HCT116 (cell line): ENCODE data around the gene CCDC92B. TPM values are rescaled to one million over a fixed set of nuclear protein-coding genes. Genes with fewer than 3 reads are reported as not detected.

Experiments
- ATAC-seq: fragments of 200-7000 bp; cut with Tn5 transposase; 2 replicates; pipeline ENCODE4 v1.9.1; 2020; ENCODE audit warnings: mild to moderate bottlenecking, moderate library complexity
- BruUV-seq: library from RNA; stranded (reverse); fragments of 400-500 nt; replicated peaks from 2 replicates; lab custom pipeline; 2021; lab: Mats Ljungman, UMichigan
- CTCF ChIA-PET: fragments of 300-600 bp; sonication (Branson Sonifier 250); formaldehyde crosslinking; loops from one replicate; lab custom pipeline; 2021; ENCODE audit warnings: antibody characterized with exemption; lab: Charles Lee
- POLR2A ChIA-PET: fragments of 300-600, 350-600 bp; sonication (Branson Sonifier 250); formaldehyde crosslinking; loops from one replicate; lab custom pipeline; 2021; ENCODE audit warnings: antibody characterized with exemption; lab: Charles Lee
- RAD21 ChIA-PET, 2 experiments: fragments of 300-600 bp; sonication (Branson Sonifier 250); formaldehyde crosslinking; loops; one replicate each; lab custom pipeline; 2023; ENCODE audit warnings: low total read pairs in 2 of 2; ENCODE audit not compliant: uncharacterized antibody in 2 of 2, unreplicated experiment in 2 of 2, low non-redundant PET in 1 of 2; lab: Charles Lee
- DNase-seq: peaks from one replicate; pipeline ENCODE4 v3.0.0-alpha.2; 2010; ENCODE audit warnings: low read depth, low spot score
- H2AFZ ChIP-seq: fragments of 200-600 bp; shearing (Covaris generic), sonication (generic); 2 replicates; pipeline ENCODE4 v1.6.1; 2017; ENCODE audit warnings: low read depth, mixed run types, mixed read lengths, antibody characterized with exemption, low read length; ENCODE audit not compliant: poor library complexity, severe bottlenecking
- H3K27ac ChIP-seq: 2 replicates; pipeline ENCODE4 v1.5.1; 2012; ENCODE audit warnings: low read depth, low read length
- H3K27me3 ChIP-seq: fragments of 200-600 bp; sonication (generic); 2 replicates; pipeline ENCODE4 v1.6.1; 2016; ENCODE audit warnings: mixed run types, low read length, mixed read lengths; ENCODE audit not compliant: insufficient read depth
- H3K36me3 ChIP-seq, 2 experiments: fragments of 200-500 bp in 1 of 2; fragments of 200-600 bp in 1 of 2; sonication (Bioruptor generic) in 1 of 2; sonication (generic) in 1 of 2; 2 replicates each; pipeline versions ENCODE4 v1.5.1 to v1.6.1; 2014 to 2016; ENCODE audit warnings: low read length in 2 of 2, inconsistent platforms in 1 of 2, mixed read lengths in 1 of 2, mixed run types in 1 of 2; ENCODE audit not compliant: insufficient read depth in 2 of 2, control insufficient read depth in 1 of 2
- H3K4me1 ChIP-seq, 2 experiments: fragments of 200-600 bp in 1 of 2; sonication (generic) in 1 of 2; 2 replicates each; pipeline versions ENCODE4 v1.5.1 to v1.6.1; 2012 to 2017; ENCODE audit warnings: low read length in 2 of 2, inconsistent platforms in 1 of 2, mild to moderate bottlenecking in 1 of 2, mixed read lengths in 1 of 2, mixed run types in 1 of 2, moderate library complexity in 1 of 2; ENCODE audit not compliant: insufficient read depth in 2 of 2, control insufficient read depth in 1 of 2
- H3K4me2 ChIP-seq: fragments of 200-600 bp; sonication (generic); 2 replicates; pipeline ENCODE4 v1.6.1; 2017; ENCODE audit warnings: mixed run types, low read length, mixed read lengths
- H3K4me3 ChIP-seq, 2 experiments: fragments of 200-600 bp in 1 of 2; sonication (generic) in 1 of 2; replicated peaks in 1 of 2; 2 replicates each; pipeline ENCODE4 v1.5.1; 2011 to 2016; ENCODE audit warnings: low read length in 2 of 2, control low read depth in 1 of 2, low read depth in 1 of 2, mild to moderate bottlenecking in 1 of 2, mixed read lengths in 1 of 2, mixed run types in 1 of 2
- H3K79me2 ChIP-seq: fragments of 200-600 bp; sonication (generic); 2 replicates; pipeline ENCODE4 v1.6.1; 2017; ENCODE audit warnings: mild to moderate bottlenecking, mixed run types, low read length, moderate library complexity, mixed read lengths; ENCODE audit not compliant: insufficient read depth
- H3K9ac ChIP-seq: fragments of 200-600 bp; sonication (generic); 2 replicates; pipeline ENCODE4 v1.6.1; 2016; ENCODE audit warnings: low read length, mixed read lengths
- H3K9me2 ChIP-seq: fragments of 200-600 bp; sonication (generic), shearing (Covaris generic); 2 replicates; pipeline ENCODE4 v1.6.1; 2017; ENCODE audit warnings: mixed run types, mild to moderate bottlenecking, moderate library complexity; ENCODE audit not compliant: insufficient read depth
- H3K9me3 ChIP-seq, 2 experiments: fragments of 200-500 bp in 1 of 2; fragments of 200-600 bp in 1 of 2; sonication (Bioruptor generic) in 1 of 2; sonication (generic) in 1 of 2; 2 replicates each; pipeline ENCODE4 v1.6.1; 2014 to 2017; ENCODE audit warnings: low read length in 2 of 2, mixed read lengths in 2 of 2, inconsistent platforms in 1 of 2, low read depth in 1 of 2, mild to moderate bottlenecking in 1 of 2, mixed run types in 1 of 2, moderate library complexity in 1 of 2; ENCODE audit not compliant: control insufficient read depth in 1 of 2, insufficient read depth in 1 of 2
- H4K20me1 ChIP-seq: fragments of 200-600 bp; sonication (generic), shearing (Covaris generic); 2 replicates; pipeline ENCODE4 v1.6.1; 2017; ENCODE audit warnings: mixed run types, mild to moderate bottlenecking, moderate library complexity; ENCODE audit not compliant: insufficient read depth
- EZH2 ChIP-seq: fragments of 200-600 bp; sonication (generic); IDR thresholded peaks from 2 replicates; pipeline ENCODE4 v1.6.1; 2017; ENCODE audit warnings: antibody characterized with exemption, mixed run types
- JUND ChIP-seq: IDR thresholded peaks from 2 replicates; pipeline ENCODE4 v1.6.1; 2012
- POLR2AphosphoS5 ChIP-seq: IDR thresholded peaks from 2 replicates; pipeline ENCODE4 v1.6.1; 2011; ENCODE audit warnings: mild to moderate bottlenecking, low read depth, low read length, moderate library complexity
- RAD21 ChIP-seq: IDR thresholded peaks from 2 replicates; pipeline ENCODE4 v1.6.1; 2012; ENCODE audit warnings: low read depth, mild to moderate bottlenecking
- SRF ChIP-seq: IDR thresholded peaks from 2 replicates; pipeline ENCODE4 v1.6.1; 2012; ENCODE audit warnings: low read depth
- TCF7L2 ChIP-seq: IDR thresholded peaks from 2 replicates; pipeline ENCODE4 v1.7.0; 2011; ENCODE audit warnings: borderline replicate concordance, inconsistent platforms; ENCODE audit not compliant: insufficient read depth, insufficient read length; ENCODE audit errors: extremely low read depth
- intact Hi-C: fragments of 100-400 bp; cut with micrococcal nuclease; formaldehyde crosslinking; loops from 2 replicates; pipeline ENCODE4 v1.10.0; 2022
- total RNA-seq: library from RNA; stranded (reverse); gene quantifications from one replicate; pipeline ENCODE4 v1.2.1, GENCODE V29; 2021; ENCODE audit not compliant: unreplicated experiment
- TF ChIP-seq, protein P1 (sequence below): IDR thresholded peaks from 2 replicates; pipeline ENCODE4 v1.6.1; 2012
- TF ChIP-seq, protein P2 (sequence below): IDR thresholded peaks from 2 replicates; pipeline ENCODE4 v1.6.1; 2011; ENCODE audit warnings: mild to moderate bottlenecking, low read length, moderate library complexity; ENCODE audit not compliant: insufficient replicate concordance; ENCODE audit errors: extremely low read depth

The CCDC92B gene
- total RNA-seq, 1 experiment from 2014 or later = 0.17 TPM

DNA sequence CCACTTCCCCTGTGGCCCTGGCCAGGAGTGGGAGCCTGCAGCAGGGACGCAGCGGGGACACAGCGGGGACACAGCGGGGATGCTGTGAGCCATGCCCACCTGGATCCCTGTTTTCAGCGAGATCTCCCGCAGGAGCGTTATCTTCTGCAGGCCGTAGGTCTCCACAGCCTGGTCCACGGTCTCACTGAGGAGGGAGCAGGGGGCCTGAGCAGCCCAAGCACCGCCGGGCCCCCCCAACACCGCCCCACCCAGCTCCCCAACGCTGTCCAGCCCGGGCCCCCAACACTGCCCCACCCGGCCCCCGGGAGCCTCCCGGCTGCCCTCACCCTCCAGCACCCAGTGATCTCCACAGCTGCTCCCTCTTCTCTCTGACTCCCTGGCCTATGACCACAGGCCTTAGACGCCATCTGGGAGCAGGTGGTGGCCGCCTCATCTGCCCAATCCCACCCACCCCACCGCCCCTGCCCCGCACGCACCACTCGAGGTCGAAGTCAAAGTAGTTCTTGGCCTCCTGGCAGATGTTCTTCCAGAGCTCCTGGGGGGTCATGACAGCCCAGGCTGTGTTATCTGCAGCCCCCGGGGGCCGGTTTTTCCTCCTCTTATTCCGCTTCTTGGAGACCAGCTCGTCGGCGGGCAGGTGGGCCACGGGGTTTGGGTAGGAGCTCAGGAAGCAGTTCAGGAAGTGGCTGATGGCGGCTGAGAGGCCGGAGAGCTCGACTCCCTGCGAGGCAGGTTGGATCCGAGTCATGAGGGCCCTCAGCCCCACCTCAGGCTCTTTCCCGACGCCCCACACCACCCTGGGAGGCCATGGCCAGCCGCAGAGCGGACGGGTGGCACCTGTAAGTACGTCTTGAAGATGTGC lies 54.8 kb downstream of the CCDC92B start:
- ChIA-PET CTCF (no interaction called here), RAD21 (no interaction called here)
- no peaks in the 10 kb centered on the region; the same call in 1 of the 2 replicates for H3K79me2 ChIP-seq

More for the DNA sequence above, 54.8 kb downstream of the CCDC92B start:
- no peaks in the 10 kb centered on the region for H3K4me1 ChIP-seq
- no peak overlapping the region for H3K4me2 ChIP-seq
- no peaks in the 10 kb centered on the region for H4K20me1 ChIP-seq
- intact Hi-C loops = no loop called here
- H3K9ac ChIP-seq = no peak overlapping the region
- DNase-seq = no peak
- POLR2A ChIA-PET = no interaction called here
- TF ChIP-seq, protein P1, sequence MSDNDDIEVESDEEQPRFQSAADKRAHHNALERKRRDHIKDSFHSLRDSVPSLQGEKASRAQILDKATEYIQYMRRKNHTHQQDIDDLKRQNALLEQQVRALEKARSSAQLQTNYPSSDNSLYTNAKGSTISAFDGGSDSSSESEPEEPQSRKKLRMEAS = no peak
- TF ChIP-seq JUND (no peak), SRF (no peak), POLR2AphosphoS5 (no peak), TCF7L2 (no peak), RAD21 (no peak), EZH2 (no peak)
- TF ChIP-seq, protein P2, sequence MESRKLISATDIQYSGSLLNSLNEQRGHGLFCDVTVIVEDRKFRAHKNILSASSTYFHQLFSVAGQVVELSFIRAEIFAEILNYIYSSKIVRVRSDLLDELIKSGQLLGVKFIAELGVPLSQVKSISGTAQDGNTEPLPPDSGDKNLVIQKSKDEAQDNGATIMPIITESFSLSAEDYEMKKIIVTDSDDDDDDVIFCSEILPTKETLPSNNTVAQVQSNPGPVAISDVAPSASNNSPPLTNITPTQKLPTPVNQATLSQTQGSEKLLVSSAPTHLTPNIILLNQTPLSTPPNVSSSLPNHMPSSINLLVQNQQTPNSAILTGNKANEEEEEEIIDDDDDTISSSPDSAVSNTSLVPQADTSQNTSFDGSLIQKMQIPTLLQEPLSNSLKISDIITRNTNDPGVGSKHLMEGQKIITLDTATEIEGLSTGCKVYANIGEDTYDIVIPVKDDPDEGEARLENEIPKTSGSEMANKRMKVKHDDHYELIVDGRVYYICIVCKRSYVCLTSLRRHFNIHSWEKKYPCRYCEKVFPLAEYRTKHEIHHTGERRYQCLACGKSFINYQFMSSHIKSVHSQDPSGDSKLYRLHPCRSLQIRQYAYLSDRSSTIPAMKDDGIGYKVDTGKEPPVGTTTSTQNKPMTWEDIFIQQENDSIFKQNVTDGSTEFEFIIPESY = no peak
- H2AFZ ChIP-seq = no peak overlapping the region
- no peak overlapping the region for H3K4me3 ChIP-seq
- H3K27me3 ChIP-seq = no peaks in the 10 kb centered on the region
- H3K27ac ChIP-seq = no peak overlapping the region
- H3K36me3 ChIP-seq = peaks cover 16 to 48% of the 10 kb centered on the region in 2 experiments; a peak in 3 of 4 replicates
- no TSS peak for BruUV-seq
- no peak for ATAC-seq
- H3K9me3 ChIP-seq = no peaks in the 10 kb centered on the region
- no peaks in the 10 kb centered on the region for H3K9me2 ChIP-seq
